Measurements from ENCODE around the gene ZNF333. TPM values are rescaled to one million over a fixed set of nuclear protein-coding genes. Genes with fewer than 3 reads are reported as not detected.

The ZNF333 gene
- polyA plus RNA-seq, 3 donors: 7.6 to 43.0 (median 9.3) TPM

- H3K9ac ChIP-seq (ENCODE audit: insufficient read depth, low read length, poor library complexity, severe bottlenecking): no peak overlapping the region
- no peak overlapping the region for H3K27ac ChIP-seq (ENCODE audit: low read depth in 1 of 2, low read length in 2 of 2)
- no peaks in the 10 kb centered on the region for H3K27me3 ChIP-seq (ENCODE audit: control insufficient read depth in 2 of 2, insufficient read depth in 2 of 2, low read length in 2 of 2)
- Mint-ChIP-seq H3K27ac (peak overlapping the region in 1 of 7 donors; percentile 2), H3K36me3 (peaks cover 72 to 86% of the 10 kb centered on the region in 2 donors), H3K4me3 (no peak overlapping the region), H3K4me1 (peaks cover 37% of the 10 kb centered on the region), H3K9me3 (no peaks in the 10 kb centered on the region), H3K27me3 (ENCODE audit: low read depth in 3 of 3) (peaks cover 0 to 4% (median 4%) of the 10 kb centered on the region in 3 donors)
- H3K9me3 ChIP-seq (replicated peaks in 1 of 2; ENCODE audit: control insufficient read depth in 1 of 2, insufficient read depth in 1 of 2, low read length in 2 of 2): no peaks in the 10 kb centered on the region
- peaks cover 100% of the 10 kb centered on the region for H4K20me1 ChIP-seq (ENCODE audit: insufficient read depth, low read length)
- H3K4me3 ChIP-seq (replicated peaks in 1 of 3; ENCODE audit: low read depth in 2 of 3, low read length in 3 of 3): no peak overlapping the region
- no peak overlapping the region for H3K4me2 ChIP-seq (replicated peaks; ENCODE audit: extremely low read depth, low read length, poor library complexity, severe bottlenecking)
- DNase-seq: no peak
- peaks cover 9 to 17% of the 10 kb centered on the region in 2 donors for H3K4me1 ChIP-seq (ENCODE audit: control insufficient read depth in 1 of 2, insufficient read depth in 2 of 2, low read length in 2 of 2)
- 93% methylated on average over 8 of the region's 11 CpGs for WGBS (ENCODE audit: insufficient coverage)
- intact Hi-C loops (cut with micrococcal nuclease): loop anchor here in 1 of 2 donors (10.0 kb wide), 1 partner anchor 196 kb away; the partner anchor contains the start of gene NDUFB7
- H3K79me2 ChIP-seq (ENCODE audit: insufficient read depth, low read length): peaks cover 23% of the 10 kb centered on the region
- no peak overlapping the region for H2AFZ ChIP-seq (ENCODE audit: insufficient read depth, low read depth, low read length, poor library complexity, severe bottlenecking)
- TF ChIP-seq CTCF (IDR thresholded peaks at IDR 0.05): no peak
- peaks cover 74 to 82% of the 10 kb centered on the region in 2 donors for H3K36me3 ChIP-seq (replicated peaks in 1 of 2; ENCODE audit: control insufficient read depth in 1 of 2, insufficient read depth in 2 of 2, low read length in 2 of 2)
Observed at GRCh38 chr19:14770944-14771839, 81.3 kb downstream of the ZNF333 start.

GRCh38 chr19:14772467-14772866, 82.6 kb downstream of the ZNF333 start:
- H3K9me3 Mint-ChIP-seq: no peaks in the 10 kb centered on the region
- peaks cover 2 to 6% (median 4%) of the 10 kb centered on the region in 3 donors for H3K27me3 Mint-ChIP-seq (ENCODE audit: low read depth in 3 of 3)
- WGBS (ENCODE audit: insufficient coverage): 98% methylated on average over 5 of the region's 8 CpGs

More at GRCh38 chr19:14772467-14772866, 82.6 kb downstream of the ZNF333 start:
- Mint-ChIP-seq H3K4me3 (no peak overlapping the region), H3K4me1 (peaks cover 39% of the 10 kb centered on the region), H3K27ac (no peak overlapping the region), H3K36me3 (peaks cover 60 to 74% of the 10 kb centered on the region in 2 donors)
- Histone ChIP-seq H3K4me1 (ENCODE audit: control insufficient read depth in 1 of 2, insufficient read depth in 2 of 2, low read length in 2 of 2) (peaks cover 15 to 23% of the 10 kb centered on the region in 2 donors), H3K9ac (ENCODE audit: insufficient read depth, low read length, poor library complexity, severe bottlenecking) (no peak overlapping the region), H4K20me1 (ENCODE audit: insufficient read depth, low read length) (peaks cover 91% of the 10 kb centered on the region), H3K36me3 (replicated peaks in 1 of 2; ENCODE audit: control insufficient read depth in 1 of 2, insufficient read depth in 2 of 2, low read length in 2 of 2) (peaks cover 62 to 70% of the 10 kb centered on the region in 2 donors), H3K4me2 (replicated peaks; ENCODE audit: extremely low read depth, low read length, poor library complexity, severe bottlenecking) (no peak overlapping the region), H3K27me3 (ENCODE audit: control insufficient read depth in 2 of 2, insufficient read depth in 2 of 2, low read length in 2 of 2) (no peaks in the 10 kb centered on the region), H3K9me3 (replicated peaks in 1 of 2; ENCODE audit: control insufficient read depth in 1 of 2, insufficient read depth in 1 of 2, low read length in 2 of 2) (no peaks in the 10 kb centered on the region), H3K27ac (ENCODE audit: low read depth in 1 of 2, low read length in 2 of 2) (no peak overlapping the region), H3K4me3 (replicated peaks in 1 of 3; ENCODE audit: low read depth in 2 of 3, low read length in 3 of 3) (no peak overlapping the region), H3K79me2 (ENCODE audit: insufficient read depth, low read length) (peaks cover 25% of the 10 kb centered on the region), H2AFZ (ENCODE audit: insufficient read depth, low read depth, low read length, poor library complexity, severe bottlenecking) (no peak overlapping the region)
- intact Hi-C loops (cut with micrococcal nuclease): loop anchor here in 1 of 2 donors (10.0 kb wide), 1 partner anchor 198 kb away; the partner anchor contains the start of gene NDUFB7
- DNase-seq: no peak
- no peak for TF ChIP-seq CTCF (IDR thresholded peaks at IDR 0.05)
